Astrocyte of the cerebellum (primary cell): ENCODE results near the gene CDHR4.
A peak's percentile ranks its signal among the peaks of the same experiment; 100 is the strongest.
"Not testable (repeated sequence)": the region's sequence is repeated elsewhere in the genome, so short reads cannot be mapped to it uniquely, and the experiment has no call there.

ENCODE experiments used
- DNase-seq: peaks from one replicate; pipeline ENCODE4 v3.0.0-alpha.2; 2011; ENCODE audit warnings: low read depth
- H3K4me3 ChIP-seq: 2 replicates; pipeline ENCODE4 v1.5.1; 2011; ENCODE audit warnings: mild to moderate bottlenecking, low read depth, low read length, moderate library complexity
- in situ Hi-C: cut with HindIII; loops from 2 replicates; pipeline ENCODE4 v1.10.0; 2017; ENCODE audit warnings: low sequenced_read_pairs
- TF ChIP-seq, protein P1 (sequence below): IDR thresholded peaks from 2 replicates; pipeline ENCODE4 v1.5.1; 2012; ENCODE audit warnings: low read length, low read depth, moderate library complexity, mild to moderate bottlenecking; ENCODE audit errors: missing control alignments

CDHR4 gene

GRCh38 chr3:49841126-49841696 lies 41.5 kb upstream of the CDHR4 start:
- no peak overlapping the region for H3K4me3 ChIP-seq
- no peak for DNase-seq
- TF ChIP-seq, protein P1, sequence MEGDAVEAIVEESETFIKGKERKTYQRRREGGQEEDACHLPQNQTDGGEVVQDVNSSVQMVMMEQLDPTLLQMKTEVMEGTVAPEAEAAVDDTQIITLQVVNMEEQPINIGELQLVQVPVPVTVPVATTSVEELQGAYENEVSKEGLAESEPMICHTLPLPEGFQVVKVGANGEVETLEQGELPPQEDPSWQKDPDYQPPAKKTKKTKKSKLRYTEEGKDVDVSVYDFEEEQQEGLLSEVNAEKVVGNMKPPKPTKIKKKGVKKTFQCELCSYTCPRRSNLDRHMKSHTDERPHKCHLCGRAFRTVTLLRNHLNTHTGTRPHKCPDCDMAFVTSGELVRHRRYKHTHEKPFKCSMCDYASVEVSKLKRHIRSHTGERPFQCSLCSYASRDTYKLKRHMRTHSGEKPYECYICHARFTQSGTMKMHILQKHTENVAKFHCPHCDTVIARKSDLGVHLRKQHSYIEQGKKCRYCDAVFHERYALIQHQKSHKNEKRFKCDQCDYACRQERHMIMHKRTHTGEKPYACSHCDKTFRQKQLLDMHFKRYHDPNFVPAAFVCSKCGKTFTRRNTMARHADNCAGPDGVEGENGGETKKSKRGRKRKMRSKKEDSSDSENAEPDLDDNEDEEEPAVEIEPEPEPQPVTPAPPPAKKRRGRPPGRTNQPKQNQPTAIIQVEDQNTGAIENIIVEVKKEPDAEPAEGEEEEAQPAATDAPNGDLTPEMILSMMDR = peak; percentile 52
- in situ Hi-C loops = no loop called here

DNA sequence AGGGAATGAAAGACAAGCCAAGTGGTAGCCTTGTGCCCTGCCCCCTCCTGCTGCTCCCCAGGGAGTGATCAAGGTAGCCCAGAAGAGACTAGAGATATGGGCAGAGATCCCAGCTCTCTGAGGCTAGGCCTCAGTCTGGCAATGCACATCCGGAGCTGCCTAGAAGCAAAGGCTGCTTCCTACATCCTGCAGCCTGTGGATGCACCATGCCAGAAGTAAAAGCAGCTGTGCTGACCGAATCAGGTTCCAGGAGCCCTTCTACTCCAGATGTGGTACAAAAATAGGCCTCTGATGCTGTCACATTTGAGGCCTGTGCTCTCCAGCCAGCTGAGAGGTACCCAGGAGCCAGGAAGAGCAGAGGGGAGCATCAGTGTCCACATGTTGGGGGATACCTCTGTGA lies 40.7 kb upstream of the CDHR4 start:
- in situ Hi-C loops = no loop called here
- TF ChIP-seq, protein P1 = no peak
- H3K4me3 ChIP-seq = no peak overlapping the region
- DNase-seq = no peak

- no peak overlapping the region for H3K4me3 ChIP-seq
Observed at GRCh38 chr3:49839193-49839809, 39.6 kb upstream of the CDHR4 start.

GRCh38 chr3:49831341-49831740 lies 31.7 kb upstream of the CDHR4 start:
- DNase-seq = no peak
- TF ChIP-seq, protein P1 = no peak
- no peak overlapping the region for H3K4me3 ChIP-seq
- in situ Hi-C loops = no loop called here

More at GRCh38 chr3:49839193-49839809, 39.6 kb upstream of the CDHR4 start:
- in situ Hi-C loops = no loop called here
- TF ChIP-seq, protein P1 = peak; percentile 87
- DNase-seq = peak; percentile 63

GRCh38 chr3:49826016-49826415 lies 26.3 kb upstream of the CDHR4 start:
- in situ Hi-C loops = no loop called here
- H3K4me3 ChIP-seq = no peak overlapping the region
- no peak for DNase-seq
- TF ChIP-seq, protein P1 = no peak

DNA sequence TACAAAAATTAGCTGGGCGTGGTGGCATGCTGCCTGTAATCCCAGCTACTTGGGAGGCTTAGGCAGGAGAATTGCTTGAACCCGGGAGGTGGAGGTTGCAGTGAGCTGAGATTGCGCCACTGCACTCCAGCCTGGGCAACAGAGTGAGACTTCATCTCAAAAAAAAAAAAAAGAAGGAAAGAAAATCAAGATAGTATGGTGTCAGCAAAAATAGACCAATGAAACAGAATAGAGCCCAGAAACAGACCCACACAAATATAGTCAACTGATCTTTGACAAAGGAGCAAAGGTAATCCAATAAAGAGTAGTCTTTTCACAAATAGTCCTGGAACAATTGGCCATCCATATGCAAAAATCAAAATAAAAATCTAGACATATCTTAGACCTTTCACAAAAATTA lies 23.5 kb upstream of the CDHR4 start:
- DNase-seq, in situ Hi-C loops, H3K4me3 ChIP-seq: not testable (repeated sequence)

GRCh38 chr3:49813497-49814174 lies 14.0 kb upstream of the CDHR4 start, which contains the start of gene UBA7:
TSS of gene UBA7 (minus strand) at chr3:49813953. CDS start at chr3:49813787, 166 bp downstream.
- TF ChIP-seq, protein P1 = no peak
- peak within 1 kb of the TSS; percentile 43 for H3K4me3 ChIP-seq
- DNase-seq = peak; percentile 82
- in situ Hi-C loops = no loop called here
